OCI-LY3 (cell line): ENCODE data around the gene ZNF710.

ENCODE experiments used
- H2AFZ ChIP-seq: fragments of 200-600, 300-600 bp; shearing (Covaris generic); 2 replicates; pipeline ENCODE4 v1.6.0; 2014; ENCODE audit warnings: antibody characterized with exemption, low read depth, low read length
- H3K27ac ChIP-seq: fragments of 200-600, 300-600 bp; sonication (generic); 2 replicates; pipeline ENCODE4 v1.5.1; 2014; ENCODE audit warnings: mild to moderate bottlenecking, low read length, moderate library complexity, mixed read lengths
- H3K27me3 ChIP-seq: fragments of 200-600, 300-600 bp; sonication (generic); 2 replicates; pipeline ENCODE4 v1.6.1; 2014; ENCODE audit warnings: low read depth, low read length, mixed read lengths
- H3K36me3 ChIP-seq: fragments of 200-600, 300-600 bp; sonication (generic); replicated peaks from 2 replicates; pipeline ENCODE3; 2014; ENCODE audit warnings: low read depth, low read length, mixed read lengths
- H3K4me1 ChIP-seq: fragments of 300-600, 200-600 bp; sonication (generic); 2 replicates; pipeline ENCODE4 v1.6.1; 2014; ENCODE audit warnings: low read length, mixed read lengths
- H3K4me2 ChIP-seq: fragments of 200-600, 300-600 bp; sonication (generic); 2 replicates; pipeline ENCODE4 v1.6.1; 2014; ENCODE audit warnings: low read length, mixed read lengths
- H3K4me3 ChIP-seq: fragments of 300-600, 200-600 bp; sonication (generic); 2 replicates; pipeline ENCODE4 v1.5.1; 2014; ENCODE audit warnings: antibody characterized with exemption, mild to moderate bottlenecking, low read length, moderate library complexity
- H3K79me2 ChIP-seq: fragments of 300-600, 200-600 bp; shearing (Covaris generic); 2 replicates; pipeline ENCODE4 v1.6.1; 2014; ENCODE audit warnings: mild to moderate bottlenecking, low read length, mixed read lengths
- H3K9ac ChIP-seq: fragments of 300-600, 200-600 bp; shearing (Covaris generic); 2 replicates; pipeline ENCODE4 v1.6.0; 2014; ENCODE audit warnings: mild to moderate bottlenecking, low read length, moderate library complexity
- H3K9me3 ChIP-seq: fragments of 200-600, 300-600 bp; shearing (Covaris generic); 2 replicates; pipeline ENCODE4 v1.6.1; 2014; ENCODE audit warnings: low read length, mixed read lengths; ENCODE audit not compliant: insufficient read depth
- H4K20me1 ChIP-seq: fragments of 200-600, 300-600 bp; sonication (generic); 2 replicates; pipeline ENCODE4 v1.6.1; 2016; ENCODE audit warnings: low read length, mixed read lengths; ENCODE audit not compliant: insufficient read depth
- CTCF ChIP-seq: fragments of 200-600, 300-600 bp; sonication (generic); IDR thresholded peaks from 2 replicates; pipeline ENCODE4 v1.5.1; 2014; ENCODE audit warnings: antibody characterized with exemption, low read length, low read depth
- EZH2phosphoT487 ChIP-seq: fragments of 200-600 bp; shearing (Covaris generic); IDR thresholded peaks from 2 replicates; pipeline ENCODE4 v1.6.1; 2018; ENCODE audit warnings: antibody characterized with exemption, mixed run types, low read depth

Gene ZNF710

GRCh38 chr15:89963301-89964231 lies 37.6 kb upstream of the ZNF710 start:
- H3K36me3 ChIP-seq, result no peaks in the 10 kb centered on the region
- H2AFZ ChIP-seq, result no peak overlapping the region
- no peaks in the 10 kb centered on the region for H3K9me3 ChIP-seq
- no peak overlapping the region for H3K9ac ChIP-seq
- 0 out of 2 replicates have a peak, but pooled peaks cover 1% of the 10 kb centered on the region for H3K27me3 ChIP-seq
- no peak overlapping the region for H3K27ac ChIP-seq
- no peak overlapping the region for H3K4me2 ChIP-seq
- no peak overlapping the region for H3K4me3 ChIP-seq
- no peaks in the 10 kb centered on the region for H3K4me1 ChIP-seq
- no peaks in the 10 kb centered on the region for H4K20me1 ChIP-seq
- no peaks in the 10 kb centered on the region for H3K79me2 ChIP-seq
- TF ChIP-seq CTCF, result no peak
- TF ChIP-seq EZH2phosphoT487, result no peak

GRCh38 chr15:89964232-89964954 lies 36.7 kb upstream of the ZNF710 start:
- Histone ChIP-seq H3K27ac (no peak overlapping the region), H3K79me2 (no peaks in the 10 kb centered on the region), H3K9me3 (no peaks in the 10 kb centered on the region), H3K27me3 (0 out of 2 replicates have a peak, but pooled peaks cover 5% of the 10 kb centered on the region), H3K9ac (no peak overlapping the region), H3K4me2 (no peak overlapping the region), H3K4me1 (no peaks in the 10 kb centered on the region), H4K20me1 (no peaks in the 10 kb centered on the region), H3K36me3 (no peaks in the 10 kb centered on the region), H3K4me3 (no peak overlapping the region), H2AFZ (no peak overlapping the region)
- TF ChIP-seq EZH2phosphoT487 (no peak), CTCF (no peak)

DNA sequence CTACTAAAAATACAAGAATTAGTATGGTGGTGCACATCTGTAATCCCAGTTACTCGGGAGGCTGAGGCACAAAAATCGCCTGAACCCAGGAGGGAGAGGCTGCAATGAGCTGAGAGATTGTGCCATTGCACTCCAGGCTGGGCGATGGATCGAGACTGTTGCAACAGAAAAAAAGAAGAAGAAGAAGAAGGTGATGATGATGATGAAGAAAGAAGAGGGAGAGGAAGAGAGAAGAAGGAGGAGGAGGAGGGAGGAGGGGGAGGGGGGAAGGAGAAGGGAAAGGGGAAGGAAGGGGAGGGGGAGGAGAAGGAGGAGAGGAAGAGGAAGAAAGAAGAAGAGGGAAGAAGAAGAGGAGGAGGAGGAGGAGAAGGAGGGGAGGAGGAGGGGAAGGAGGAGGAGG lies 33.2 kb upstream of the ZNF710 start:
- no peak overlapping the region for H3K27ac ChIP-seq
- no peak for TF ChIP-seq EZH2phosphoT487
- no peak overlapping the region for H3K4me3 ChIP-seq
- no peak overlapping the region for H2AFZ ChIP-seq
- no peaks in the 10 kb centered on the region for H3K36me3 ChIP-seq
- H3K4me1 ChIP-seq, result peaks cover 11% of the 10 kb centered on the region
- no peak overlapping the region for H3K9ac ChIP-seq
- H4K20me1 ChIP-seq, result no peaks in the 10 kb centered on the region
- 0 out of 2 replicates have a peak, but pooled peaks cover 5% of the 10 kb centered on the region for H3K27me3 ChIP-seq
- H3K9me3 ChIP-seq, result no peaks in the 10 kb centered on the region
- H3K79me2 ChIP-seq, result no peaks in the 10 kb centered on the region
- no peak overlapping the region for H3K4me2 ChIP-seq

- no peak overlapping the region for H3K4me3 ChIP-seq
- no peaks in the 10 kb centered on the region for H4K20me1 ChIP-seq
- H3K27me3 ChIP-seq, result 0 out of 2 replicates have a peak, but pooled peaks cover 5% of the 10 kb centered on the region
- H3K9me3 ChIP-seq, result peaks cover 4% of the 10 kb centered on the region
- H3K4me2 ChIP-seq, result peak overlapping the region; percentile 15
- no peak overlapping the region for H3K27ac ChIP-seq
- no peak overlapping the region for H3K9ac ChIP-seq
- TF ChIP-seq CTCF, result peak; percentile 89
- TF ChIP-seq EZH2phosphoT487, result no peak
- peaks cover 27% of the 10 kb centered on the region for H3K4me1 ChIP-seq
- peak overlapping the region; percentile 58 for H2AFZ ChIP-seq
- no peaks in the 10 kb centered on the region for H3K79me2 ChIP-seq
- peaks cover 2% of the 10 kb centered on the region for H3K36me3 ChIP-seq
Observed at GRCh38 chr15:89971592-89971997, 29.5 kb upstream of the ZNF710 start.
